HG03060 (cell line): Measurements from ENCODE around the gene WDR5.

Experiments used
- ATAC-seq: cut with Tn5 transposase; IDR thresholded peaks from one replicate; pipeline ENCODE4 v1.9.1; 2021; ENCODE audit warnings: low read depth, moderate number of reproducible peaks; ENCODE audit not compliant: unreplicated experiment

WDR5 gene

DNA sequence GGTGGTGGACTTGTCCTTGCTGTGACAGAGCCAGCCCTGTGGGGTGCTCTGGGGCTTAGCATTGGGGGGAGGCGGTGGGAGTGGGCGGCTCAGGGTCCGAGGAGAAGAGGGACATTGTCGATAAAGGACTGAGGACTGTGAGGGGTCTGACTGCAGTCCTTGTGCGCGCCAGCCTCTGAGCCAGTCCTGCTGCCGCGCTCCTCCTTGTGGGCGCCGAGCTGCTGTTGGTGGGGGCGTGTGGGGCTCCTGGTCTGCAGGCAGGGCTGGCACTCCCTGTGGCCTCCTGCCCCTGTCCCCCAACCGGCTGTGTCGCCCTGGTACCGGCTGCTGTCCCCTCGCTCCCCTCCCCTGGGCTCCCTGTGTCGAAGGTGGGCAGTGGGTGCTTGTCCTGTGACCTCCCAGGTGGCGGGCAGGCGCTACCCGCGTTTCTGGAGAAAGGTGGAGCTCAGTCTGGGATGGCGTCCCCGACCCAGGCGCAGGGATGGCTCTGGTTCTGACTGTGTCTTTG, 21.6 kb downstream of the WDR5 start:
- ATAC-seq: no peak

DNA sequence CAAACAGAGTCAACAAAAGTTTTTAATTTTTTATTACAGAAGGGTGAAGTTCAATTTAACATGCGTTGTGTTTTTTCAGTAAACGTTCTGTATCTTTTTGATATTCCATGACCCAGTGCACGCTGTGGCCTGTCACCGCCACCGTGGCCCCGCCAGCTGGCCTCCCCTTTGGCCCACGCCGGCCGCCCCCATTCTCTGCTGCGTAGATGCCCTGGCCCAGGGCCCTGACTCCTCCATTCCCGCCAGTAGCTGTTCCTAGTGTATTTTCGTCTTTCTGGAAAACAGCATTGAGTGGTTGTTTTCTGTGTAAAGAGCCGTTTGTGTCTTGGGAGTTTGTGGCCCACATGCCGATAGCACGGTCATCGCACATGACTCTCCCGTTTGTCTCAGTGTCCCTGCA, 22.4 kb downstream of the WDR5 start:
- no peak for ATAC-seq

- ATAC-seq: no peak
Measured at GRCh38 chr9:134158753-134159392, 23.0 kb downstream of the WDR5 start.

DNA sequence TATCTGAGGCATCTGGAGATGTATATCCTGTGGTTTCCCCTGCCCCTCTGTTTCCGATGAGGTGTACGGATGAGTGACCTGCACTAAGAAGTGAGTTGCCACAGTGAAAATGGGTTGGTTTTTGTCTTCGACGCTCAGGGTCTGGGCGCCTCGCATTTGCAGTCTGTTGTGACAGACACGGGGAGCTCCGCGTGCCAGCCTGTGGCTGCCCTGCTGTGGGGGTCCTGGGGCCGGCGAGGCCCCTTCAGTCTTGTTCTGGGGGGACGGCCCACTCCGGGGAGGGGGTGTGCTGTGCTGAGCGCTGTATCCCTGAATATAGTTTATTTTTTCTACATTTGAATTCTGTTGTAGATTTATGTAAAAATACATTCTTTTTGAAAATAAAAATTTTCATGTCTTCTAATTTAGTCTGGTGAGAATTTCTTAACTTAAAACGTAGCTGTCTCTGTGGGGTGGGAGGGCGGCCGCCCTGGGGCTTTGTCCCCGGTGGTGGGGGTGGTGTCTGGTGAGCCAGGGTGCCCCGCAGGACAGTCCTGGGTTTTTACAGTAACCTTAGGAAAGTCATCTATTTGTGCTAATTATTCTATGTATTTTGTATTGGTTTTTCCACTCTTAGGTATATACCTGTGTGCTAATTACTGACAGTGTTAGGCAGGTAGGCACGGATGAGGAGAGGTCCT, 23.8 kb downstream of the WDR5 start:
- no peak for ATAC-seq

GRCh38 chr9:134161647-134162046, 25.8 kb downstream of the WDR5 start:
- ATAC-seq: no peak

DNA sequence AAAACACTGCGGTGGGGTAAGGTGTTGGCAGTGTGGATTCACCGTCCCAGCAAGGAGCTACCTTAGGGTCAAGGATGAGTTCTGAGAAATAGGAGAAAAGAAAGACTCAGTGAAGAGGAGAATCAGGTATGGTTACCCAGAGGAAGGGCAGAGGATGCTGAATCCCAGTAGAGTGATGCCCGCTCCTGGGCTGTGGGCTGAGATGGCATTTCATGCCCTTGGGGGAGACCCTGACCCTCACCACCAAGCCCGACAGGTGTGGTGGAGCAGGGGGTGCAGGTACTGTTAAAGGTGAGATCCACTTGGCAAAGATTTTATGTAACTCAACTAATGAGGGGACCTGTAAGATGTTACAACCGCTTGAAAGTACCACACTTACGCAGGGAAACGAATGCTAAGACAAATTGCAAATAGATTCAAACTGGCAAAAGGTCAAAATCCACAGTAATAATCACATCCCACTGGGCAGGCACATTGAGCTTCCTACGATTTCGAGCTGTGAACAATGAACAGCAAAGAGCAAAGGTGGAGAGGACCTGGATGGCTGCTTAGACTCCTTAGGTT, 26.4 kb downstream of the WDR5 start:
- no peak for ATAC-seq

- ATAC-seq: no peak
Measured at GRCh38 chr9:134162926-134163370, 27.1 kb downstream of the WDR5 start.

GRCh38 chr9:134163371-134164196, 27.7 kb downstream of the WDR5 start:
- ATAC-seq: no peak

- no peak for ATAC-seq
Measured at GRCh38 chr9:134164879-134165278, 29.0 kb downstream of the WDR5 start.

- no peak for ATAC-seq
Measured at GRCh38 chr9:134165357-134166315, 29.8 kb downstream of the WDR5 start.

DNA sequence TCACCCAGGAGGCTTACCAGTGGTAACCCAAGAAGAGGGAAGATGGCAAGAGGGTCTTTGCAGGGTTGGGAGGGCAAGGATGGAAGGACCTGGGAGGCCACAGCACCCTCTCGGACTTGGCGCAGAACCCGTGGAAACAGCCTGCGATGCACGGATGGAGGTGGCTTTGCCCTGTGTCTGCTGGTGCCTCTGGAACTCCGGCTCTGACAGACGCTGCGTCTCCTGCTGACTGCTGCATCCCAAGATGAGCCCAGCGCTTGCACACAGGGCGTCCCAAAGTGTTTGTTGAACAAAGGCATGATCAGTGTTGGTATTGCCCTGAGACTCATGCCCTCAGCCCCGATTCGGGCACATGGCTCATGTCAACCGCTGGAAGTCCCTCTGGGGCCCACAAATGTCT, 30.5 kb downstream of the WDR5 start:
- ATAC-seq: no peak

GRCh38 chr9:134167530-134167931, 31.6 kb downstream of the WDR5 start:
- no peak for ATAC-seq

DNA sequence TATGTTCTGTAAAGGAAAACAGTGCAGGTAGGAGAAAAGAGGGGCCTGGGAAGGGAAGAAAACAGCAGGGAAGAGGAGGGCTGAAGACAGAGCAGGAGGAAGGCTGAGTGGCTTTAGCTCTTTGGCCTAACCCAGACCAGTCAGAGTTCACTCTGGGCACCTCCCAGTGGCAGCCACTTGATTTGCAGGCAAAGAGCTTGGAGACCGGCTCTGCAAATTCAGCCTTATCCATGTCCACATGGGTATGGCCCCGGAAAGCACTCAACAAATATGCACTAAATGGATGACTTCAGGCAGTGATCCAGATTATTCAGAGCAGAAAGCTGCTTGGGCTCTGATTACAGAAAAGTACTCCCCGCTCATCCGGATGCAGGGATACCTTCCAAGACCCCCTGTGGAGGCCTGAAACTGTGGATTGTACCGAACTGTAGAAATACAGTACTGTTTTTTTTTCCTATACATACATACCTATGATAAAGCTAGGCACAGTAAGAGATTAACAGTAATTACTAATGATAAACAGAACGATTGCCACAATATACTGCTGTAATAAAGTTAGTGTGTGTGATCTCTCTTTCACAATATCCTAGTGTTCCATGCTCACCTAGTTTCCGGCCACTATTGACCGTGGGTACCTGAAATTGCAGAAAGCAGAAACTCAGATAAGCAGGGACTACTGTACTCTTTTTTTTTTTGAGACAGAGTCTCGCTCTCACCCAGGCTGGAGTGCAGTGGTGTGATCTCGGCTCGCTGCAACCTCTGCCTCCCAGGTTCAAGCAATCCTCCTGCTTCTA, 33.1 kb downstream of the WDR5 start:
- ATAC-seq: no peak

DNA sequence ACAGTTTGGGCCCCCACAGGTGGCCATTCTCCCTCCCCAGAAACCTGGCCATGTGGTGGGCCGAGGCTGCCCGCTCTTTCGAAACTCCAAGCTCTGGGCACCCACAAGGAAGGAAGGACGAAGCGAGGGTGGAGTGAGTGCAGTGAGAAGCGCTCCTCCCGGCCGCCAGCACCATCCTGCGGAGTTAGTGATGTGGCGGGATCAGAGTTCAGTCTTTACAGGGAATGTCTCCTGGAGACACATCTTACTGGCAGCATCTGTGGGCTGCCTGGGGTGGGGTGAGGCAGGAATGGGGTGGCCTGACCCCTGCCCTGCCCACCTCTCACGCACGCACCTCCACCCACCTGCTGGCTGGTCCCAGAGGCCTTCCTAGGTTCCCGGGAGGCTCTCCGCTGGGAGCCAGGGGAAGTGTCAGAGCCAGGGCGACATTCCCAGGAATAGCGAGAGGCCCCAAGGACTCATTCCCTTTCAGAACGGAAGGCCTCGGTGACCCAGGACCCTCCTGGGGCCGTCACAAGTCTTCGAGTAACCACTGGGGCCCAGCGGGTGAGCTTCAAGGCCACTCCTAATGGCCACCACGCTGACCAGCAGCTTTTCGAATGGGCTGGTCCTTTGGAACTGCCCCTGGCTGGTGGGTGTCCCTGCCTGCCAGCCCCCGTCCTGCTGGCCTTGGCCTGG, 34.0 kb downstream of the WDR5 start:
- ATAC-seq: no peak

DNA sequence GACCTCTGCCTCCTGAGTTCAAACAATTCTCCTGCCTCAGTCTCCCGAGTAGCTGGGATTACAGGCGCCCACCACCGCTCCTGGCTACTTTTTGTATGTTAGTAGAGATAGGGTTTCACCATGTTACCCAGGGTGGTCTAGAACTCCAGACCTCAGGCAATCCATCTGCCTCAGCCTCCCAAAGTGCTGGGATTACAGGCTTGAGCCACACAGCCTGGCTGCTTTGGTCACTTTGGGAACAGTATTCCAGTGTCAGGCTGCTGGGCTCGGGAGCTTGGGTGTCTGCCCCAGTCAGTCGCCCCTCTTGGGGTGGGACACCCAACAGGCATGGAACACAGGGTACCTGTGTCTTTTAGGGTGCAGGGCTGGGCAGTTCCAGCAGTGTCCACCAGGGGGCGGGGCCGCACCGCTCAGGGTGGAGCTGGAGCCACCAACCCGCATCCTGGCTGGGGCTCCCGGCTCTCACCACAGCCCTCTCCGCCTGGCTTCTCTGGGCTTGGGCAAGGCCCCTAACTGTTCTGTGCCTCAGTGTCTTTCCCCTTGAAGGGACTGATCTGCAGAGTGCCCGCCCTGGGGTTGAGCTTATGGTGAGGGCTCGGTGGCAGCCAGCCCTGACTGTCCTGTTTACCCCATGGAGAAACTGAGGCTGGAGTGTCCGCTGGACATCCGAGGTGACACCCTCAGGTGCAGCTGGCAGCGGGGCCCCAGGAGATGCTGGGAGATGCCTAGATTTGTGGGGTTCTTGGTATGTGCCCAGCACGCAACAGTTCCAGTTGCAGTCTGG, 34.8 kb downstream of the WDR5 start:
- no peak for ATAC-seq

GRCh38 chr9:134171316-134172197, 35.7 kb downstream of the WDR5 start:
- ATAC-seq: no peak
